ENCODE measurements around the gene POLR1C.

GRCh38 chr6:43477235-43478007 is 39.5 kb upstream of the POLR1C start, which contains the start of gene TJAP1:
- no peak for TF ChIP-seq CTCF (IDR thresholded peaks at IDR 0.05)
- TF ChIP-seq ZFX (IDR thresholded peaks at IDR 0.05; ENCODE audit: borderline replicate concordance), result no peak

All from 22Rv1 (cell line).